Caco-2 (cell line): ENCODE results near the gene RFX2. TPM values are rescaled to one million over a fixed set of nuclear protein-coding genes. Genes with fewer than 3 reads are reported as not detected.

ENCODE experiments used
- BruUV-seq: library from RNA; stranded (reverse); fragments of 400-500 nt; replicated peaks from 2 replicates; lab custom pipeline; 2021; lab: Mats Ljungman, UMichigan
- CTCF ChIA-PET: fragments of 300-600 bp; sonication (Branson Sonifier 250); formaldehyde crosslinking; loops from one replicate; lab custom pipeline; 2022; ENCODE audit warnings: antibody characterized with exemption; lab: Charles Lee
- POLR2A ChIA-PET: fragments of 300-600 bp; sonication (Branson Sonifier 250); formaldehyde crosslinking; loops from one replicate; lab custom pipeline; 2022; ENCODE audit warnings: antibody characterized with exemption; lab: Charles Lee
- DNase-seq, 2 experiments: peaks; one replicate each; pipeline versions ENCODE4 v3.0.0 to v3.0.0-alpha.2; 2020 to 2022
- H3K27me3 ChIP-seq: replicated peaks from 2 replicates; pipeline ENCODE4 v1.6.0; 2011; ENCODE audit warnings: low read length; ENCODE audit not compliant: control insufficient read depth, insufficient read depth
- H3K36me3 ChIP-seq: 2 replicates; pipeline ENCODE4 v1.5.1; 2011; ENCODE audit warnings: low read length; ENCODE audit not compliant: control insufficient read depth, insufficient read depth
- H3K4me1 ChIP-seq: fragments of 250-450 bp; sonication (Bioruptor Pico); 2 replicates; pipeline ENCODE4 v1.5.1; 2020; ENCODE audit warnings: mild to moderate bottlenecking
- H3K4me3 ChIP-seq: 2 replicates; pipeline ENCODE4 v1.5.1; 2011; ENCODE audit warnings: low read depth, mild to moderate bottlenecking, control low read depth, low read length
- H3K9me3 ChIP-seq: fragments of 250-450 bp; sonication (Bioruptor Pico); 2 replicates; pipeline ENCODE4 v1.5.1; 2020; ENCODE audit warnings: mild to moderate bottlenecking, moderate library complexity
- H3K27ac Mint-ChIP-seq: one replicate; pipeline ENCODE4 v1.8.0; 2022; ENCODE audit warnings: mixed read lengths; ENCODE audit not compliant: unreplicated experiment
- H3K27me3 Mint-ChIP-seq: one replicate; pipeline ENCODE4 v1.8.0; 2022; ENCODE audit warnings: mixed read lengths; ENCODE audit not compliant: insufficient read depth, unreplicated experiment
- H3K36me3 Mint-ChIP-seq: one replicate; pipeline ENCODE4 v1.8.0; 2022; ENCODE audit warnings: mild to moderate bottlenecking, mixed read lengths; ENCODE audit not compliant: insufficient read depth, unreplicated experiment
- H3K4me1 Mint-ChIP-seq: one replicate; pipeline ENCODE4 v1.8.0; 2022; ENCODE audit warnings: low read depth, mixed read lengths; ENCODE audit not compliant: unreplicated experiment
- H3K4me3 Mint-ChIP-seq: one replicate; pipeline ENCODE4 v1.8.0; 2022; ENCODE audit warnings: mild to moderate bottlenecking, moderate library complexity, mixed read lengths; ENCODE audit not compliant: unreplicated experiment
- H3K9me3 Mint-ChIP-seq: one replicate; pipeline ENCODE4 v1.8.0; 2022; ENCODE audit warnings: mixed read lengths; ENCODE audit not compliant: unreplicated experiment
- intact Hi-C: fragments of 100-400 bp; cut with micrococcal nuclease; formaldehyde crosslinking; loops from one replicate; pipeline ENCODE4 v1.10.0; 2022; ENCODE audit not compliant: unreplicated experiment
- total RNA-seq: library from RNA; stranded (reverse); gene quantifications from 2 replicates; pipeline ENCODE4 v1.2.3, GENCODE V29; 2022
- TF ChIP-seq, protein P1 (sequence below), 2 experiments: fragments of 200-600 bp in 1 of 2; IDR thresholded peaks; 1 replicate in 1 of 2; 2 replicates in 1 of 2; pipeline versions ENCODE4 v1.5.1 to v1.8.0; 2011 to 2022; ENCODE audit warnings: antibody characterized with exemption in 1 of 2, control low read depth in 1 of 2, inconsistent platforms in 1 of 2, low read depth in 1 of 2, low read length in 1 of 2, mild to moderate bottlenecking in 1 of 2, moderate library complexity in 1 of 2; ENCODE audit not compliant: insufficient read depth in 1 of 2, severe bottlenecking in 1 of 2, unreplicated experiment in 1 of 2

RFX2 gene
- total RNA-seq, 1 experiment from 2014 or later = 9.3 TPM

GRCh38 chr19:6042776-6043726 lies 67.2 kb downstream of the RFX2 start:
- ChIA-PET POLR2A (no interaction called here), CTCF (interaction anchor here (0.8 kb wide), 1 partner anchor 65 kb away, joined by 3 read pairs; the partner anchor contains the start of gene RANBP3)
- TF ChIP-seq, protein P1, sequence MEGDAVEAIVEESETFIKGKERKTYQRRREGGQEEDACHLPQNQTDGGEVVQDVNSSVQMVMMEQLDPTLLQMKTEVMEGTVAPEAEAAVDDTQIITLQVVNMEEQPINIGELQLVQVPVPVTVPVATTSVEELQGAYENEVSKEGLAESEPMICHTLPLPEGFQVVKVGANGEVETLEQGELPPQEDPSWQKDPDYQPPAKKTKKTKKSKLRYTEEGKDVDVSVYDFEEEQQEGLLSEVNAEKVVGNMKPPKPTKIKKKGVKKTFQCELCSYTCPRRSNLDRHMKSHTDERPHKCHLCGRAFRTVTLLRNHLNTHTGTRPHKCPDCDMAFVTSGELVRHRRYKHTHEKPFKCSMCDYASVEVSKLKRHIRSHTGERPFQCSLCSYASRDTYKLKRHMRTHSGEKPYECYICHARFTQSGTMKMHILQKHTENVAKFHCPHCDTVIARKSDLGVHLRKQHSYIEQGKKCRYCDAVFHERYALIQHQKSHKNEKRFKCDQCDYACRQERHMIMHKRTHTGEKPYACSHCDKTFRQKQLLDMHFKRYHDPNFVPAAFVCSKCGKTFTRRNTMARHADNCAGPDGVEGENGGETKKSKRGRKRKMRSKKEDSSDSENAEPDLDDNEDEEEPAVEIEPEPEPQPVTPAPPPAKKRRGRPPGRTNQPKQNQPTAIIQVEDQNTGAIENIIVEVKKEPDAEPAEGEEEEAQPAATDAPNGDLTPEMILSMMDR (IDR thresholded peaks at IDR 0.05; ENCODE audit: insufficient read depth in 1 of 2, low read depth in 1 of 2, low read length in 1 of 2, severe bottlenecking in 1 of 2, unreplicated experiment in 1 of 2) = no peak
- no peak overlapping the region for H3K4me3 Mint-ChIP-seq
- peaks cover 1% of the 10 kb centered on the region; the same call in 1 of the 2 replicates for H3K4me1 ChIP-seq
- H3K36me3 ChIP-seq = no peaks in the 10 kb centered on the region
- no peaks in the 10 kb centered on the region for H3K9me3 ChIP-seq
- no peaks in the 10 kb centered on the region for H3K27me3 Mint-ChIP-seq
- no peaks in the 10 kb centered on the region for H3K9me3 Mint-ChIP-seq
- BruUV-seq = no TSS peak
- H3K36me3 Mint-ChIP-seq = no peaks in the 10 kb centered on the region
- intact Hi-C loops = no loop called here
- H3K4me3 ChIP-seq = no peak overlapping the region
- no peak for DNase-seq
- no peaks in the 10 kb centered on the region for H3K4me1 Mint-ChIP-seq
- H3K27ac Mint-ChIP-seq = no peak overlapping the region
- no peaks in the 10 kb centered on the region for H3K27me3 ChIP-seq

- DNase-seq = no peak
- Histone ChIP-seq H3K4me1 (no peaks in the 10 kb centered on the region), H3K9me3 (no peaks in the 10 kb centered on the region), H3K36me3 (no peaks in the 10 kb centered on the region), H3K4me3 (no peak overlapping the region), H3K27me3 (no peaks in the 10 kb centered on the region)
- Mint-ChIP-seq H3K36me3 (no peaks in the 10 kb centered on the region), H3K9me3 (no peaks in the 10 kb centered on the region), H3K27ac (no peak overlapping the region), H3K4me3 (no peak overlapping the region), H3K27me3 (no peaks in the 10 kb centered on the region), H3K4me1 (no peaks in the 10 kb centered on the region)
- intact Hi-C loops = no loop called here
- POLR2A ChIA-PET = no interaction called here
- no TSS peak for BruUV-seq
- TF ChIP-seq, protein P1 (IDR thresholded peaks at IDR 0.05; ENCODE audit: insufficient read depth in 1 of 2, low read depth in 1 of 2, low read length in 1 of 2, severe bottlenecking in 1 of 2, unreplicated experiment in 1 of 2) = no peak
- CTCF ChIA-PET = interaction anchor here (0.5 kb wide), 1 partner anchor 54 kb away, joined by 3 read pairs; no protein-coding TSS in a partner anchor
Measured at GRCh38 chr19:6041991-6042481, 68.3 kb downstream of the RFX2 start.

DNA sequence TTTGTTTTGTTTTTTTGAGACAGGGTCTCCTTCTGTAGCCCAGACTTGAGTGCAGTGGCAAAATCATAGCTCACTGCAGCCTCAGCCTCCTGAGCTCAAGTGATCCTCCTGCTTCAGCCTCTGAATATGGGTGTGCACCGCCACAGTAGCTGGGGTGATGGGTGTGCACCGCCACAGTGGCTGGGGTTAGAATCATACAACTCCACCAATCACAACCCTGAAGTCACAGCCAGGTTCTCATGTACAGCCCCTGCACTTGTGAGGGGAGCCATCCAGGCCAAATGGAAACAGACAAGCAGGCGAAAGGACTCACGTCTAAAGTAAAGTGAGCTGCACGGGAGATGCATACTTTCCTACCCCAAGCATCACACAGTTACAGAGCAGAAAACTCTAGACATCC lies 69.2 kb downstream of the RFX2 start:
- Mint-ChIP-seq H3K36me3 (no peaks in the 10 kb centered on the region), H3K27me3 (no peaks in the 10 kb centered on the region), H3K9me3 (no peaks in the 10 kb centered on the region), H3K4me1 (no peaks in the 10 kb centered on the region), H3K4me3 (no peak overlapping the region), H3K27ac (no peak overlapping the region)
- no peaks in the 10 kb centered on the region for H3K9me3 ChIP-seq
- DNase-seq = no peak
- no peaks in the 10 kb centered on the region for H3K27me3 ChIP-seq
- BruUV-seq = no TSS peak
- POLR2A ChIA-PET = no interaction called here
- no peaks in the 10 kb centered on the region for H3K4me1 ChIP-seq
- H3K36me3 ChIP-seq = no peaks in the 10 kb centered on the region
- TF ChIP-seq, protein P1 (IDR thresholded peaks at IDR 0.05; ENCODE audit: insufficient read depth in 1 of 2, low read depth in 1 of 2, low read length in 1 of 2, severe bottlenecking in 1 of 2, unreplicated experiment in 1 of 2) = no peak
- intact Hi-C loops = no loop called here
- CTCF ChIA-PET = no interaction called here
- H3K4me3 ChIP-seq = no peak overlapping the region
